Measurements from ENCODE around the gene PPM1A.

GRCh38 chr14:60275932-60276331 is 26.9 kb downstream of the PPM1A start:
- TF ChIP-seq POLR2A (IDR thresholded peaks at IDR 0.05; ENCODE audit: low read depth, low read length), result no peak
- no peak for TF ChIP-seq POLR2AphosphoS5 (IDR thresholded peaks at IDR 0.05; ENCODE audit: low read depth, low read length)
- TF ChIP-seq TAF1 (IDR thresholded peaks at IDR 0.05; ENCODE audit: borderline replicate concordance, low read depth, low read length), result no peak
